NCI-H1092 treated with DMSO at 0.1 percent for 48 hours (cell line): ENCODE results near the gene WNT7B.

Source experiments
- DNase-seq: peaks from one replicate; lab custom pipeline; 2025; lab: John Stamatoyannopoulos, UW

WNT7B gene

GRCh38 chr22:45927059-45927458 is 49.9 kb downstream of the WNT7B start:
- DNase-seq = no peak

DNA sequence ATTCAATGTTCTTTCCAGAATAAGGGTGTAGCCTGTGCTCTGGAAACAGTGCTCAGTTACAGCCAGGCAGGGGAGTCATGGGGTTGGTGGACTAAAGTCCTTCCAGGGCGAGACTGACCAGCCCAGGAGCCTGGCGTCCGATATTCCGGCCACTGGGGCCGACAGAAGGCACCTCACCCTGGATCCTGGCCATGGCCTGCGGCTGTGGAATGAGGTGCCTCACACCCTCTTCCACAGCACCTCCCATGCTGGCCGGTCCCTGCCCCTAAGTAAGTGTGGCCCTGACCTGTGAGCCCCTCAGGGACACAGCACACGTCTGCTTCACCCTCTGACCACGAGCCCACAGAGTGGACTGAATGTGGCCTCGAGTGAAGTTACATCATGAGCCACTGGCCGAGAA is 50.5 kb downstream of the WNT7B start:
- no peak for DNase-seq

DNA sequence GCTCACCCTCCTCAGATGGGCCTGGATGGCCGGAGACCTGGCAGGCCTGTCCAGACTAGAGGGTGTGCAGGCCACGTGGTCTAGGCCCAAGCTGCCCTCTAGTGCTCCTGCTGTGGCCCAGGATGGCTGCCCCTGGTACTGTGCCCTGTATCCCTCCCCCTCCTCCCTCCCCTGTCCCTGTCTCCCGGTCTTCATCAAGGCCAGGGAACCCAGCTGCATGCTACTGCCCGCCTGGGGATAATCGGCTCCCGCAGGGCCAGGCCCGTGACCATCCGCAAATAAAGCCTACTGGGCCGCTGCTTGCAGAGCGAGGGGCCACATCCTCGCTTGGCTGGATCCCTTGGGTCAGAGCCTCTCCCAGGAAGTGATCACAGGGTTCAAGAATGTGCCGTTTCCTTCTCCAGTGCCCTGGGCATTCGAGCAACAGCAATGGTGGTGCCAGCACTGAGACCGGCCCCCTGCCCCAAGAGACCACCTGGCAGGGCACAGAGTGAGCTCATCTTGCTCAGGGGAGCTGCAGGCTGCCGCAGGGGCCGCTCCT is 51.1 kb downstream of the WNT7B start:
- DNase-seq = no peak

- DNase-seq = no peak
Measured at GRCh38 chr22:45923835-45924234, 53.1 kb downstream of the WNT7B start.

DNA sequence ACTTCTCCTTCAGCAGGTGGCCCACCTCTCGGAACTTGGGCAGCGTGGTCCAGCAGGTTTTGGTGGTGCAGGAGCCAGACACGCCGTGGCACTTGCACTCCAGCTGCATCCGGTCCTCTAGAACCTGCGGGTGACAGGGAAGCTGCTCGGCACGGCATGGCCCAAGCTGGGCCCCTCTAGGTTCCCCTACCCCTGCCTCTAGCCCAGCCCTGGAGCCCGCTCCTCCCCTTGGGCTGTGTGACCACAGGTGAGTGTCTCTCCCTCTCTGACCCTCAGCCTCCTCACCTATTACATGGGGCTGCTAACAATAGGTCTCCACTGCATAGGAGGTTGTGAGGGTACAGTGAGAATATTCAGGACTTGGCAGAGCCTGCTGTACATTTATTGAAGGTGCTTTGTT is 53.8 kb downstream of the WNT7B start:
- no peak for DNase-seq

DNA sequence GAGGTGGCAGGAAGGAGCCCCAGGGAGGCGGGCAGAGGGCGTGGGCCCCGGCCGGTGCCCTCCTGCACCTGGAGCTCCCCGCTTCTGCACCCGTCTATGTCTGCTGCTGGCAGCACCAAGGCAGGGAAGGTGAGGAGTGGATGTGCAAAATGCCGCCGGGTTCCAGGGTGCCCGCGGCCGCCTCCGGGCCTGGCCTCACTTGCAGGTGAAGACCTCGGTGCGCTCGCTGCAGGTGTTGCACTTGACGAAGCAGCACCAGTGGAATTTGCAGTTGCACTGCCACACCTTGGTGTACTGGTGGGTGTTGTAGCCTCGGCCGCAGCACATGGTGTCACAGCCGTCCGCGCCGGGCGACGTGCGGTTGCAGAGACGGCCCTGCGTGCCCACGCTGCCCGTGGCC is 54.3 kb downstream of the WNT7B start:
- no peak for DNase-seq

GRCh38 chr22:45922256-45922655 is 54.7 kb downstream of the WNT7B start:
- DNase-seq = no peak

DNA sequence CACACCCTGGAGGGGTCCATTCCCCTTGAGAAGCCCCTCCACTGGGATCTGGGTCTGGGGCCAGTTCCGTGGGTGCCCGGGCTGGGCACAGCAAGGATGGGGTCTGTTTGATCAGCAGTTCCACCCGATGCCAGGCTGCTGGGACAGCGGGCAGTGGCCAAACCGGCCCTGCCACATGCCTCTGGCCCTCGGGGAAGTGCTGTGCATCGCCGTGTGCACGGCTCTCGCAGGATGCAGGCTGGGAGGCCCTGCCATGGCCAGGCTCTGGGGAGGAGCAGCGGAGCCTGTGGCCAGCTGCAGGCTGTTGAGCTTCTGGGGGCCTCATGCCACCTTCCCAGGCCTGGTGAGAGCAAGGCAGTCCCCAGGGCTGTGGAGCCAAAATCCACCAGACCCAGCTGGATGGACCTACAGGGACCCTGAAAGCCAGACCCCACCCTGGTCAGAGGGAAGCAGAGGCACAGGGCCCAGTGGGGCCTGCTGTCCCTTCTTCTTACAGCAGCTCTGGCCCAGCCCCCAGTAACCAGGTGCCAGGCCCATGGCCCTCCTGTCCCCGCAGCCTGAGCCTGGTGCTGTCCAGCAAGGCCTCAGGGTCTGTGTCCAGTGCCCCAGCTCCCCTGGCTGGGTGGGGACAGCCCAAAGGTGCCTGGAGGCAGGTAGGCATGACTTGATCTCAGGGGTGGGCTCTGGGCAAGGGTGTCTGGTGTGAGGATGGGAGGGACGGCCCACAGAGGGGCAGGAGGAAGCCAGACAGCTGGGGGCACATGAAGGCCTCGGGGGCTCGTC is 57.3 kb downstream of the WNT7B start:
- no peak for DNase-seq

DNA sequence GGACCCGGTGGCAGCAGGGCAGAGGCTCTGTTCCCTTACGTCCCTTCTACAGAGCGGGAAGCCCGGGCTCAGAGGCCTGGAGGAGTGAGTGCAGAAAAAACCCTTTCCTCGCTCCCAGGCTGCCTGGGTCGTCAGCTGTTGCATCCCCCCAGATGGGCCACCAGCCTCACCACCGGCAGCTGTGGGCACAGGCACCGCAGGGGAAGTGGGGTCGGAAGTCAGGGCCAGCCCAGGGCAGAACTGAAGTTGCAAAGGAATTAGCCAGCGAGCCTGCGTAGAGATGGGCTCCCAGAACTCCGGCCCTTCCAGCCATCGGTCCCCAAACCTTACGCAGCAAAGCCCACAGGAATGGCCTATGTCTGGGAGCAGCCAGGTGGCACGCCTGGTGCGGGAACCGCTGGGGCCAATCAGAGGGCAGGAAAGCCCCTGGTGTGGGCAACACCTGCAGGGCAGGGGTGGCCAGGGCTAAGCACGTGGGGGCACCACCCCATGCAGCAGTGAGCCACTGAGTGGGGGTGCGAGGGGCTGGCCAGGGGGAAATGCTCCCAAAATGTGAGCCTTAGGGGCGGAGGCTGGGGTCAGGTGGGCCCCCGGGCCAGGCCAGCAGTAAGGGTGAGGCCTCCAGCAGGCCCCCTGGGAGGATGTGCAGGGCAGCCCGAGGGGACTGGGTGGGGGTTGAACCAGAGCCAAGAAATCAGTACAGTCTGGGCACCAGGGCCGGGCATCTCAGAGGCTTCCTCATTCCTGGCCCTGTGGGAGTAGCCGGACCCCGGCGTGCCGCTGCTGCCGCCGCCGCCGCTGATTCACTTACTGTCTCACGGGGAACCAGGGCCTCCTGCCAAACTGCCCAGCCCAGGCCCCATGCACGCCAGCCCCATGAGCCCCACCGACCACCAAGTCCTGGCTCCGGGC is 58.2 kb downstream of the WNT7B start:
- DNase-seq = no peak

- DNase-seq = no peak
Measured at GRCh38 chr22:45917700-45918458, 59.1 kb downstream of the WNT7B start.

DNA sequence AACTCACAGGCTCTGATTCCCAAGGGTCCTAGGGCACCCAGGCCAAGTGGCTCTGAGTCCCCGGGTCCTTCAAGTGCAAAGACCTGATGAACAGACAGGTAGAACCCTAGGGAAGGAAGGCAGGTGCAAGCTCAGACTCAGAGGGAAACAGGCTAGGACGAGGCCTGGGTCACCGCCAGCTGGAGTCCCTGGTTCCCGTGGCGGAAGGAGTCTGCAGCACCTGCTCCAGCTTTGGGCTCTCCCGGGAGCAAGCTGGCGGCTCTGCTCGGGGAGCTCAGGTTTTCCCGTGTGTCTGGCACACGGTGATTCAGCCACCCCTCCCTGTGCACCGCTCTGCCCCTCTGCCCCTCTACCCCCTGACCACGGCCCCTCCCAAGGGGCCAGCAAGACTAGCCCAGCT is 59.8 kb downstream of the WNT7B start:
- DNase-seq = peak; percentile 45

DNA sequence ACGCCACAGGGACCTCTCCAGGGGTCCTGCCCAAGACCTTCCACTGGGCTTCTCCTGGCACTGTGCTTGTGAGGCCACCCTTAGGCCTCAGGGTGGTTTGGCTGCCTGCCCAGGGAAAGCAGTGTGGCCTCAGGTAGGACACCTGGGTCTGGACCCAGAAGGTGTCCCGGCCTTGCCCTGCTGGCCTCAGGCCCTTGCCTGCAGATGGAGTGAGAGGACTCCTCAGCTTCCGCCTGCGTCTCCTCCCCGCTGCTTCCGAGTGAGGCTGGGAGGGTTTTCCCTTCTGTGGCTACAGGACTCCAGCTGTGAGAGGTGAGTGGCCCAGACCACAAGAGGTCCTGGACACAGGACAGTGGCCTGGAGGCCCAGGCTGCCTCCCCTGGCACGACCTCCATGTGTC is 60.4 kb downstream of the WNT7B start:
- DNase-seq = no peak

- DNase-seq = no peak
Measured at GRCh38 chr22:45915841-45916240, 61.1 kb downstream of the WNT7B start.

GRCh38 chr22:45915151-45915550 is 61.8 kb downstream of the WNT7B start:
- DNase-seq = no peak

- DNase-seq = no peak
Measured at GRCh38 chr22:45914309-45914708, 62.7 kb downstream of the WNT7B start.

- peak; percentile 7 for DNase-seq
Measured at GRCh38 chr22:45912910-45913309, 64.1 kb downstream of the WNT7B start.

GRCh38 chr22:45911601-45912271 is 65.2 kb downstream of the WNT7B start:
- peak; percentile 44 for DNase-seq

DNA sequence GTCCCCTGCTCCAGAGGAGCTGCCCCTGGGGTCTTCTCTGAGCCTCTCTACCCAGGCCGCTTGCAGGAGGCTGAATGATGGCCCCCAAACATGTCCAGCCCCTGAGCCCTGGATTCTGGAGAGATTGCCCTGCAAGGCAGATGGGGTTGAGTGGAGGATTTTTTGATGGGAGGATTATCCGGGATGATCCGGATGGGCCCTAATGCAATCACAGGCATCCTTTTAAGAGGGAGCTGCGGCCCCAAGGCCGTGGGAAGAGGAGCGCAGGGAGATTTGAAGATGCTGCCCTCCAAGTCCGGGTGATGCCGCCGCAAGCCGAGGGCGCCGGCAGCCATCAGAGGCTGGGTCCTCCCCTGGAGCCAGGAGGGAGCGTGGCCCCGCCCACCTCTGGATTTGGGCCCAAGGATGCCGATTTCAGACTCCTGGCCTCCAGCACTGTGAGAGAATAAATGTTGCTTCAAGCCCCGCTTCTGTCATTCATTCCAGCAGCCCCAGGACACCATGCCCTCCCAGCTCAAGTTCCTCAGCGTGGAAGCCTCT is 66.0 kb downstream of the WNT7B start:
- DNase-seq = no peak

GRCh38 chr22:45908961-45909360 is 68.0 kb downstream of the WNT7B start:
- DNase-seq = no peak

- no peak for DNase-seq
Measured at GRCh38 chr22:45907996-45908395, 69.0 kb downstream of the WNT7B start.

DNA sequence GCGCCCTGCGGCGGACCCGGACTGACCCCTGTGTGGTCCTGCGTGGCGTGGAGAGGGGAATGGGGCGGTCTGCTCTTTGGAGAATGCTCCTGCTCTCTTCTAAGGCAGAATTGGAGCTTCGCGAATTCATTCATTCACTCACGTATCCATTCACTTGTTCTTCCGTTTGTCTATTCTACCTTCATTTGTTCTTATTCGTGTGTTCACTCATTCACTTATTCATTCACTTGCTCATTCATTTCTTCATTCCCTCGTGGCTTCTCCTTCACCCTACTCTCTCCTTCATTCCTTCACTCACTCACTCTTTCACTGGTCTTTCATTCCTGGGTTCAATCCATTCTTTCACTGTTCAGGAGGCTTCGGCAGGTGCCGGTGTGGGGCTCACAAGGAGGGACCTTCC is 69.6 kb downstream of the WNT7B start:
- no peak for DNase-seq
